IMR-90 (cell line): ENCODE data around the gene PCBP4. TPM values are rescaled to one million over a fixed set of nuclear protein-coding genes. Genes with fewer than 3 reads are reported as not detected.

Experiments
- ATAC-seq: fragments of 200-7000 bp; cut with Tn5 transposase; 2 replicates; pipeline ENCODE4 v1.9.1; 2020; ENCODE audit warnings: low read depth, mild to moderate bottlenecking, moderate library complexity
- BruUV-seq: library from RNA; stranded (reverse); fragments of 400-500 nt; replicated peaks from 2 replicates; lab custom pipeline; 2021; lab: Mats Ljungman, UMichigan
- CTCF ChIA-PET: fragments of 300-600 bp; formaldehyde crosslinking; extraction: SDS; loops from one replicate; lab custom pipeline; 2021; ENCODE audit warnings: antibody characterized with exemption; lab: Yijun Ruan, JAX
- POLR2A ChIA-PET: fragments of 300-600 bp; sonication (Branson Sonifier 250); formaldehyde crosslinking; loops from one replicate; lab custom pipeline; 2022; ENCODE audit warnings: antibody characterized with exemption; ENCODE audit not compliant: unreplicated experiment; lab: Charles Lee
- DNase-seq: peaks from one replicate; pipeline ENCODE4 v3.0.0; 2013
- H2AFZ ChIP-seq: replicated peaks from 2 replicates; pipeline ENCODE3; 2013; ENCODE audit warnings: low read length, mild to moderate bottlenecking; ENCODE audit not compliant: poor library complexity
- H2AK5ac ChIP-seq: 2 replicates; pipeline ENCODE4 v1.6.1; 2013; ENCODE audit warnings: low read depth, low read length, inconsistent platforms
- H2AK9ac ChIP-seq: replicated peaks from 2 replicates; pipeline ENCODE3; 2013; ENCODE audit warnings: mild to moderate bottlenecking, low read depth, low read length, moderate library complexity; ENCODE audit not compliant: poor library complexity
- H2BK120ac ChIP-seq: 2 replicates; pipeline ENCODE4 v1.6.1; 2013; ENCODE audit warnings: low read depth, low read length, inconsistent platforms
- H2BK15ac ChIP-seq: 3 replicates; pipeline ENCODE4 v1.6.1; 2013; ENCODE audit warnings: low read depth, low read length, inconsistent platforms
- H2BK20ac ChIP-seq: 2 replicates; pipeline ENCODE4 v1.6.1; 2013; ENCODE audit warnings: low read depth, mild to moderate bottlenecking, inconsistent platforms, low read length, moderate library complexity
- H2BK5ac ChIP-seq: 2 replicates; pipeline ENCODE4 v1.6.1; 2013; ENCODE audit warnings: mild to moderate bottlenecking, low read depth, low read length, inconsistent platforms; ENCODE audit not compliant: poor library complexity, severe bottlenecking
- H3K14ac ChIP-seq: replicated peaks from 2 replicates; pipeline ENCODE4 v1.6.1; 2013; ENCODE audit warnings: low read depth, low read length, inconsistent platforms
- H3K18ac ChIP-seq: 2 replicates; pipeline ENCODE4 v1.6.1; 2013; ENCODE audit warnings: low read depth, low read length, control low read depth
- H3K23ac ChIP-seq: 2 replicates; pipeline ENCODE4 v1.6.1; 2013; ENCODE audit warnings: low read depth, low read length, inconsistent platforms
- H3K27ac ChIP-seq: 2 replicates; pipeline ENCODE4 v1.5.1; 2013; ENCODE audit warnings: mild to moderate bottlenecking, control low read depth, low read length; ENCODE audit not compliant: insufficient read depth
- H3K27me3 ChIP-seq: 2 replicates; pipeline ENCODE4 v1.6.1; 2013; ENCODE audit warnings: low read length; ENCODE audit not compliant: control insufficient read depth, insufficient read depth
- H3K36me3 ChIP-seq: 2 replicates; pipeline ENCODE4 v1.6.1; 2013; ENCODE audit warnings: low read length, mixed read lengths; ENCODE audit not compliant: control insufficient read depth, insufficient read depth
- H3K4ac ChIP-seq: 2 replicates; pipeline ENCODE4 v1.6.1; 2013; ENCODE audit warnings: low read depth, low read length, inconsistent platforms
- H3K4me1 ChIP-seq: 2 replicates; pipeline ENCODE4 v1.6.1; 2013; ENCODE audit warnings: low read length, mixed read lengths; ENCODE audit not compliant: control insufficient read depth, insufficient read depth
- H3K4me2 ChIP-seq: 2 replicates; pipeline ENCODE4 v1.6.1; 2013; ENCODE audit warnings: low read depth, mild to moderate bottlenecking, control low read depth, low read length, moderate library complexity
- H3K4me3 ChIP-seq: 2 replicates; pipeline ENCODE4 v1.5.1; 2013; ENCODE audit warnings: low read depth, mild to moderate bottlenecking, control low read depth, low read length, moderate library complexity; ENCODE audit not compliant: insufficient read depth
- H3K56ac ChIP-seq: 2 replicates; pipeline ENCODE4 v1.6.1; 2013; ENCODE audit warnings: low read length, inconsistent platforms; ENCODE audit not compliant: insufficient read depth; ENCODE audit errors: extremely low read depth
- H3K79me1 ChIP-seq, 2 experiments: 2 replicates each; pipeline ENCODE4 v1.6.1; 2013; ENCODE audit warnings: low read length in 2 of 2, inconsistent platforms in 1 of 2, low read depth in 1 of 2
- H3K9ac ChIP-seq: 2 replicates; pipeline ENCODE4 v1.6.1; 2013; ENCODE audit warnings: low read depth, low read length, control low read depth
- H3K9me1 ChIP-seq: 2 replicates; pipeline ENCODE4 v1.6.1; 2013; ENCODE audit warnings: low read length, inconsistent platforms; ENCODE audit not compliant: insufficient read depth
- H3K9me3 ChIP-seq: 2 replicates; pipeline ENCODE4 v1.6.1; 2013; ENCODE audit warnings: low read length; ENCODE audit not compliant: control insufficient read depth, insufficient read depth
- H4K20me1 ChIP-seq: 2 replicates; pipeline ENCODE4 v1.6.1; 2013; ENCODE audit warnings: low read length, inconsistent platforms; ENCODE audit not compliant: insufficient read depth
- H4K5ac ChIP-seq: 2 replicates; pipeline ENCODE4 v1.6.1; 2013; ENCODE audit warnings: mild to moderate bottlenecking, low read depth, low read length, control low read depth
- H4K8ac ChIP-seq, 2 experiments: 2 replicates each; pipeline ENCODE4 v1.6.1; 2013; ENCODE audit warnings: low read depth in 2 of 2, low read length in 2 of 2, control low read depth in 1 of 2, inconsistent platforms in 1 of 2
- H4K91ac ChIP-seq: 2 replicates; pipeline ENCODE4 v1.6.1; 2013; ENCODE audit warnings: low read depth, low read length, inconsistent platforms; ENCODE audit not compliant: insufficient read depth
- CHD1 ChIP-seq: IDR thresholded peaks from 2 replicates; pipeline ENCODE4 v1.6.1; 2012; ENCODE audit warnings: low read depth, low read length, improper control_type of control experiment
- MXI1 ChIP-seq: IDR thresholded peaks from 2 replicates; pipeline ENCODE4 v1.6.1; 2012; ENCODE audit warnings: low read depth, mild to moderate bottlenecking, low read length, moderate library complexity, borderline replicate concordance
- NFE2L2 ChIP-seq: fragments of 150-350 bp; IDR thresholded peaks from 2 replicates; pipeline ENCODE4 v1.6.1; 2016; ENCODE audit warnings: low read depth, mild to moderate bottlenecking, low read length
- RCOR1 ChIP-seq: IDR thresholded peaks from 2 replicates; pipeline ENCODE4 v1.6.1; 2012; ENCODE audit warnings: mild to moderate bottlenecking, low read length, improper control_type of control experiment; ENCODE audit not compliant: insufficient replicate concordance
- WGBS, 2 experiments: methylation state at CpG; one replicate each; pipeline versions ENCODE4 v1.1.5 to v1.1.7; 2013; ENCODE audit warnings: missing lambda C conversion rate in 2 of 2; ENCODE audit not compliant: insufficient read length in 1 of 2; ENCODE audit errors: extremely low coverage in 2 of 2; 5-methylcytosine and 5-hydroxymethylcytosine counted together
- dilution Hi-C: fragments of 300-500 bp; cut with HindIII; formaldehyde crosslinking; loops from one replicate; pipeline ENCODE4 v1.14.3; 2018; ENCODE audit warnings: low sequenced_read_pairs; ENCODE audit not compliant: unreplicated experiment
- in situ Hi-C: fragments of 300-500 bp; cut with MboI; formaldehyde crosslinking; loops from 3 replicates; pipeline ENCODE4 v1.14.3; 2019; ENCODE audit warnings: low sequenced_read_pairs, inconsistent platforms, mixed read lengths
- intact Hi-C: fragments of 100-400 bp; cut with micrococcal nuclease; formaldehyde crosslinking; loops from 2 replicates; pipeline ENCODE4 v1.10.0; 2022
- polyA plus RNA-seq, 3 experiments: library from polyadenylated mRNA; depleted of rRNA; stranded (reverse); fragments of >200 nt; gene quantifications; 2 replicates each; pipeline ENCODE4 v1.2.3, GENCODE V29; 2012; ENCODE audit warnings: low replicate concordance in 1 of 3
- total RNA-seq: library from RNA; depleted of rRNA; stranded (reverse); fragments of >200 nt; gene quantifications from 2 replicates; pipeline ENCODE4 v1.2.3, GENCODE V29; 2012
- TF ChIP-seq, protein P1 (sequence below): fragments of 150-350 bp; IDR thresholded peaks from 2 replicates; pipeline ENCODE4 v1.6.1; 2017; ENCODE audit warnings: mild to moderate bottlenecking, antibody characterized with exemption, low read length, low read depth

PCBP4 gene
- total and polyA plus RNA-seq, 2 of the 4 experiments (the other 2 are of a cell fraction), result 70.8 to 110 TPM

DNA sequence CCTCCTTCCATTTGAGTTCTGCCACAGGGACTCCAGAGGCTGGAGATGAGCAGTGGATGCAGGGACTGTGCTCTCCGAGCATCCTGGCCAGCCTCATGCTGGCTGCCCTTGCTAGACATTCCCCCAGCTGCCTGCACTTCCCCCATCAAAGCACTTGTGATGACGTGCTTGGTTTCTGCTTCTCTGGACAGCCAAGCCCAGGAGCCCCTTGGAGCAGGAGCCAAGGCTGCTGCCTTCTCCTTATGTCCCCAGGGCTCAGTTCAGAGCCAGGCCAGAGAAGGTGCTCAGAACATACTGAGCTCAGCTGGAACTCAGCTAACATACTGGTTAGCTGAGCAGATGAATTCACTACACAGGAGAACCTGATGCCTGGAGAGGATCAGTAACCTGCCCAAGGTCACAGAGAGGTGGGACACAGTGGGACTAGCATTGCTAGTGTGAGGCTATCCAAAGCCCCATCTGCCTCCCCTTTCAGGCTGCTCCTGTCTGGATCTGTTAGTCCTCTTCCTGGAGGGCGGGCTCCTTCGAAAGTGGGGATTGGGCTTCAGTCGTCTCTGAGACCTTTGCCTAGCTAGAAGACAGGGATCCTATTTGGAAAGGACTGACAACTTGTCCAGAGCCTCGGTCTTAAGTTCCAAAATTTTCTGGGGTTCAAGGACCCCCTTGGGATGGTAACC, 4.3 kb downstream of the PCBP4 start:
- Histone ChIP-seq H2BK15ac (no peak overlapping the region), H3K36me3 (peaks cover 24% of the 10 kb centered on the region), H3K27ac (no peak overlapping the region), H3K4me3 (no peak overlapping the region), H4K8ac (no peak overlapping the region), H3K9me1 (peaks cover 13% of the 10 kb centered on the region), H3K4me1 (peaks cover 23% of the 10 kb centered on the region), H2BK20ac (no peak overlapping the region), H3K4ac (no peak overlapping the region), H2BK5ac (no peak overlapping the region), H3K14ac (no peak overlapping the region), H3K18ac (no peak overlapping the region), H2AK9ac (no peak overlapping the region), H3K56ac (no peak overlapping the region), H4K91ac (no peak overlapping the region), H3K4me2 (no peak overlapping the region), H3K23ac (no peak overlapping the region), H2AFZ (no peak overlapping the region), H3K9me3 (no peaks in the 10 kb centered on the region), H2AK5ac (no peak overlapping the region), H2BK120ac (no peak overlapping the region), H4K20me1 (peaks cover 16% of the 10 kb centered on the region), H4K5ac (no peak overlapping the region), H3K27me3 (no peaks in the 10 kb centered on the region), H3K9ac (no peak overlapping the region), H3K79me1 (peaks cover 31 to 57% of the 10 kb centered on the region in 2 experiments)
- ChIA-PET CTCF (no interaction called here), POLR2A (no interaction called here)
- TF ChIP-seq CHD1 (no peak), RCOR1 (no peak), NFE2L2 (no peak), MXI1 (no peak)
- TF ChIP-seq, protein P1, sequence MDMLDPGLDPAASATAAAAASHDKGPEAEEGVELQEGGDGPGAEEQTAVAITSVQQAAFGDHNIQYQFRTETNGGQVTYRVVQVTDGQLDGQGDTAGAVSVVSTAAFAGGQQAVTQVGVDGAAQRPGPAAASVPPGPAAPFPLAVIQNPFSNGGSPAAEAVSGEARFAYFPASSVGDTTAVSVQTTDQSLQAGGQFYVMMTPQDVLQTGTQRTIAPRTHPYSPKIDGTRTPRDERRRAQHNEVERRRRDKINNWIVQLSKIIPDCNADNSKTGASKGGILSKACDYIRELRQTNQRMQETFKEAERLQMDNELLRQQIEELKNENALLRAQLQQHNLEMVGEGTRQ, result no peak
- BruUV-seq, result no TSS peak
- no CpG with 5 or more reads among the region's 6 CpGs for WGBS, 2 experiments
- no peak for ATAC-seq
- intact Hi-C loops (no loop called here), dilution Hi-C loops (no loop called here), in situ Hi-C loops (loop anchor here (25.0 kb wide), 1 partner anchor 1626 kb away; the partner anchor contains the start of genes RASSF1, TUSC2 and ZMYND10)
- peak; percentile 31 for DNase-seq
